ENCODE results near the gene TRMT5. TPM values are rescaled to one million over a fixed set of nuclear protein-coding genes. Genes with fewer than 3 reads are reported as not detected.

Gene TRMT5
- total and polyA plus RNA-seq, 7 donors = 1.2 to 16.9 (median 7.2) TPM

DNA sequence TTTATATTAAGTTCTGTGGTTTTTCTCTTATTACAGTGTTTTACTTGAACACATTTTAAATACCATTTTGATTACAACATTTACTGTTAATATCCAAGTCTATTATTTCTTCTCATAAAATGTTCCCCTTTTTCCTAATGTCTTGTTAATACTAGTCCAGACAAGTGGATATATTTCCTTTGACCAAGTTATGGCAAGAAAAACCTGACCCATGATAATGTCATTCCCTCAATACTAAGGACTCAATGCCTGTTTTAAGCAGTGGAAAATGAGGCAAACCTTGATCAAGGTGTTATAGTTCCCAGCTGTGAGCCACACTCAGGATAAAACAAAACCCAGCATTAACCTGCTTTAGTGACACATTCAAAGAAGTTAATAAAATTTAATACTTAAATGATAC, 12.2 kb downstream of the TRMT5 start:
- Histone ChIP-seq H3K4me3 (no peak overlapping the region), H3K27me3 (no peaks in the 10 kb centered on the region), H3K9me3 (no peaks in the 10 kb centered on the region), H3K27ac (no peak overlapping the region), H3K36me3 (peaks cover 0 to under 1% (median 0%) of the 10 kb centered on the region in 4 donors), H3K4me1 (peaks cover 0 to 11% (median 0%) of the 10 kb centered on the region in 4 donors)
- intact Hi-C loops (cut with DNase I) = no loop called here
- no peak for DNase-seq
- TF ChIP-seq POLR2A (IDR thresholded peaks at IDR 0.05) = no peak
- TF ChIP-seq EP300 (IDR thresholded peaks at IDR 0.05) = no peak
- TF ChIP-seq, protein P1, sequence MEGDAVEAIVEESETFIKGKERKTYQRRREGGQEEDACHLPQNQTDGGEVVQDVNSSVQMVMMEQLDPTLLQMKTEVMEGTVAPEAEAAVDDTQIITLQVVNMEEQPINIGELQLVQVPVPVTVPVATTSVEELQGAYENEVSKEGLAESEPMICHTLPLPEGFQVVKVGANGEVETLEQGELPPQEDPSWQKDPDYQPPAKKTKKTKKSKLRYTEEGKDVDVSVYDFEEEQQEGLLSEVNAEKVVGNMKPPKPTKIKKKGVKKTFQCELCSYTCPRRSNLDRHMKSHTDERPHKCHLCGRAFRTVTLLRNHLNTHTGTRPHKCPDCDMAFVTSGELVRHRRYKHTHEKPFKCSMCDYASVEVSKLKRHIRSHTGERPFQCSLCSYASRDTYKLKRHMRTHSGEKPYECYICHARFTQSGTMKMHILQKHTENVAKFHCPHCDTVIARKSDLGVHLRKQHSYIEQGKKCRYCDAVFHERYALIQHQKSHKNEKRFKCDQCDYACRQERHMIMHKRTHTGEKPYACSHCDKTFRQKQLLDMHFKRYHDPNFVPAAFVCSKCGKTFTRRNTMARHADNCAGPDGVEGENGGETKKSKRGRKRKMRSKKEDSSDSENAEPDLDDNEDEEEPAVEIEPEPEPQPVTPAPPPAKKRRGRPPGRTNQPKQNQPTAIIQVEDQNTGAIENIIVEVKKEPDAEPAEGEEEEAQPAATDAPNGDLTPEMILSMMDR (IDR thresholded peaks at IDR 0.05) = no peak
- TF ChIP-seq POLR2AphosphoS5 (IDR thresholded peaks at IDR 0.05) = no peak

DNA sequence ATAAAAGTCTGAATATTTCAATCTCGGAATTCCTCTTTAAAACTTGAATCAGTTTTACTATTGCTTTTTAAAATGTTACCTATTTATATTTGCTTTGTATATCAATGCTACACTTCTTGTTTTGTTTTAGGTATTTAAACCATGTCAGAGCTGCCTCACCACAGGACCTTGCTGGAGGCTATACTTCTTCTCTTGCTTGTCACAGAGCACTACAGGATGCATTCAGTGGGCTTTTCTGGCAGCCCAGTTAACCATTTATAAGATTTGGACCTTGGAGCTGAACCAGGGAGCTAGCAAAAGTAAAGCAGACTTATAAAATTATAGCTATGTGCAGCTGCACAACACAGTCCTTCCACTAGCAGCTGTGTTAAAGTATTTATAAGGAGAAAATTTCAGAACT, 12.8 kb downstream of the TRMT5 start:
- H3K27me3 ChIP-seq = no peaks in the 10 kb centered on the region
- 90% methylated on average over 1 of the region's 1 CpG for WGBS, 2 donors
- H3K36me3 ChIP-seq = no peaks in the 10 kb centered on the region
- H3K9me3 ChIP-seq = no peaks in the 10 kb centered on the region
- no peak overlapping the region for H3K27ac ChIP-seq
- no peak overlapping the region for H3K4me3 ChIP-seq
- TF ChIP-seq POLR2A (IDR thresholded peaks at IDR 0.05) (no peak), EP300 (IDR thresholded peaks at IDR 0.05) (no peak), POLR2AphosphoS5 (IDR thresholded peaks at IDR 0.05) (no peak)
- TF ChIP-seq, protein P1 (IDR thresholded peaks at IDR 0.05) = no peak
- DNase-seq = no peak
- peaks cover 0 to 11% (median 0%) of the 10 kb centered on the region in 4 donors for H3K4me1 ChIP-seq
- intact Hi-C loops (cut with DNase I) = no loop called here

DNA sequence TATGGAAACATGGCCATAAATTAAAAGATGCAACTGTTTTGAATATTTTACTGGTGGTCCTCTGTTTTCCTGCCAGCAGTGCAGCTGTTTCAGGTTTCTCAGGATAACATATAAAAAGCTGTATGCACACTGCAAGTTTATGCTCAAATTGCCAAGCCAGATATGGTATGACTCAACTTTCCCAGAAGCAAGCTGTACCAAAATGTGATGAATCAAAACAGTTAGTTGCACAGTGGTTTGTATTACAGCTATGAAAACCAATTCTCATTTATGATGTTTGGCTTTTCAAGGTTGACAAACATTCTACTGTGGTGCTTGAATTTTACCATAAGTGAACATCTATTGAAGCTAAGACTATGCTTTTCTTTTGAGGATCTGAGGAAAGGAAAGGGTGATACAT, 15.5 kb downstream of the TRMT5 start:
- no peaks in the 10 kb centered on the region for H3K36me3 ChIP-seq
- peaks cover 0 to 11% (median 0%) of the 10 kb centered on the region in 4 donors for H3K4me1 ChIP-seq
- H3K27ac ChIP-seq = no peak overlapping the region
- no peak for DNase-seq
- no peaks in the 10 kb centered on the region for H3K9me3 ChIP-seq
- no peak overlapping the region for H3K4me3 ChIP-seq
- no peaks in the 10 kb centered on the region for H3K27me3 ChIP-seq
- TF ChIP-seq POLR2AphosphoS5 (IDR thresholded peaks at IDR 0.05) = no peak
- TF ChIP-seq POLR2A (IDR thresholded peaks at IDR 0.05) = no peak
- TF ChIP-seq, protein P1 (IDR thresholded peaks at IDR 0.05) = no peak
- TF ChIP-seq EP300 (IDR thresholded peaks at IDR 0.05) = no peak
- intact Hi-C loops (cut with DNase I) = no loop called here

DNA sequence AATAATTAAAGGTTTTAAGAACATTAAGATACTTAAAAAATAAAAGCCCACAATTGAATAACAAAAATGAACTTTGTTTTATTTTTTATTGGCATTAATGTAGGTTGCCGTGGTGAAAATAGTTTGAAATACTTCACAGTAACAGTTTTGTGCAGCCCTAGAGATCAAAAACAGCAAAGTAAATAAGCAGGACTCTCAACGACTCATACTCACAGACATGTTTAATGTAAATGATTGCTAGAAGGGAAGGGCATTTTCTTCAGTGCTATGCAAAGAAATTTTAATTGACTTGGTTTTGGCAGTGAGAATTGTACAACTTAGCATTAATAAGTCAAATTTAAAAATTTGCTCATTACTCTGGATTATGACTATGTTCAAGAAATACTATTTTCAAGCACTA, 16.0 kb downstream of the TRMT5 start:
- TF ChIP-seq POLR2A (IDR thresholded peaks at IDR 0.05) (no peak), EP300 (IDR thresholded peaks at IDR 0.05) (no peak), POLR2AphosphoS5 (IDR thresholded peaks at IDR 0.05) (no peak)
- TF ChIP-seq, protein P1 (IDR thresholded peaks at IDR 0.05) = no peak

DNA sequence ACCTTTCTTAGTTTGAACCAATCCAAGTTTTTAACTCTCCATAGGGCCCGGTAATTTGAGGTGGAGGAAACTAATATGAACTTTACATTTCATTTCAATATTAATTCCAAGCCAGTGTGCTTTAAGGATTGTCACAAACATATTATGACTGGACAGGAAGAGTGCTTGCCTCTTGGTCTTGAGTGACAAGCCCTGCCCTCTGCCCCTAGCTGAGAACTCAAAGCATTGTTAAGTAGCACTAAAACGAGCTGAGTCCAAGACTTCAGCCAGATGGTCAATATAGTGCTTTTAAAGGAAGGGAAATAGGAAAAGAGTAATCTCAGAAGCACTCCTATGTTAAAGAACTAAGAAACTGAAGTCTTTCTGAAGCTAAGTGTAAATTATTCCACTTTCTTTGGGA, 17.1 kb downstream of the TRMT5 start:
- H3K9me3 ChIP-seq = peaks cover 0 to 8% (median 0%) of the 10 kb centered on the region in 4 donors
- H3K27me3 ChIP-seq = no peaks in the 10 kb centered on the region
- H3K4me3 ChIP-seq = no peak overlapping the region
- 51 to 64% methylated on average over 2 of the region's 2 CpGs for WGBS, 2 donors
- DNase-seq = no peak
- TF ChIP-seq POLR2AphosphoS5 (IDR thresholded peaks at IDR 0.05) (no peak), POLR2A (IDR thresholded peaks at IDR 0.05) (no peak), EP300 (IDR thresholded peaks at IDR 0.05) (no peak)
- TF ChIP-seq, protein P1 (IDR thresholded peaks at IDR 0.05) = no peak
- no peak overlapping the region for H3K27ac ChIP-seq
- H3K36me3 ChIP-seq = no peaks in the 10 kb centered on the region
- intact Hi-C loops (cut with DNase I) = no loop called here
- peaks cover 0 to 11% (median 0%) of the 10 kb centered on the region in 4 donors for H3K4me1 ChIP-seq

More for the DNA sequence above, 16.0 kb downstream of the TRMT5 start:
- H3K4me1 ChIP-seq = peaks cover 0 to 11% (median 0%) of the 10 kb centered on the region in 4 donors
- WGBS, 2 donors = 20 to 54% methylated on average over 2 of the region's 2 CpGs
- no peaks in the 10 kb centered on the region for H3K36me3 ChIP-seq
- intact Hi-C loops (cut with DNase I) = no loop called here
- no peak for DNase-seq
- no peaks in the 10 kb centered on the region for H3K9me3 ChIP-seq
- no peak overlapping the region for H3K4me3 ChIP-seq
- H3K27me3 ChIP-seq = no peaks in the 10 kb centered on the region
- no peak overlapping the region for H3K27ac ChIP-seq
